Nephron (organoid): ENCODE results near the gene XAGE3.
"Not testable (repeated sequence)": the region's sequence is repeated elsewhere in the genome, so short reads cannot be mapped to it uniquely, and the experiment has no call there.

Source experiments
- H3K27ac Mint-ChIP-seq, 3 experiments: 2 replicates each; pipeline ENCODE4 v1.8.0; 2020; ENCODE audit warnings: mixed read lengths in 3 of 3, mild to moderate bottlenecking in 2 of 3, moderate library complexity in 1 of 3
- H3K27me3 Mint-ChIP-seq: 2 replicates; pipeline ENCODE4 v1.8.0; 2021; ENCODE audit warnings: low read depth, mild to moderate bottlenecking, moderate library complexity, mixed read lengths
- H3K36me3 Mint-ChIP-seq: 2 replicates; pipeline ENCODE4 v1.8.0; 2020; ENCODE audit warnings: low read depth, mixed read lengths
- H3K4me1 Mint-ChIP-seq: 2 replicates; pipeline ENCODE4 v1.8.0; 2020; ENCODE audit warnings: mixed read lengths
- H3K4me3 Mint-ChIP-seq, 3 experiments: 2 replicates each; pipeline ENCODE4 v1.8.0; 2020; ENCODE audit warnings: mild to moderate bottlenecking in 3 of 3, mixed read lengths in 3 of 3, moderate library complexity in 2 of 3
- H3K9me3 Mint-ChIP-seq: 2 replicates; pipeline ENCODE4 v1.8.0; 2020; ENCODE audit warnings: mixed read lengths
- CTCF ChIP-seq, 3 experiments: fragments of 200-600 bp; sonication (generic); IDR thresholded peaks; one replicate each; pipeline ENCODE4 v1.5.0; 2021; ENCODE audit warnings: antibody characterized with exemption in 3 of 3; ENCODE audit not compliant: unreplicated experiment in 3 of 3

XAGE3 gene

GRCh38 chrX:52874661-52875060, 6.8 kb upstream of the XAGE3 start:
- TF ChIP-seq CTCF (IDR thresholded peaks at IDR 0.05; ENCODE audit: unreplicated experiment in 3 of 3), result no peak
- peaks cover 10% of the 10 kb centered on the region for H3K27me3 Mint-ChIP-seq
- no peak overlapping the region for H3K27ac Mint-ChIP-seq
- H3K4me3 Mint-ChIP-seq, result no peak overlapping the region
- H3K36me3 Mint-ChIP-seq, result no peaks in the 10 kb centered on the region
- no peaks in the 10 kb centered on the region for H3K4me1 Mint-ChIP-seq
- no peaks in the 10 kb centered on the region for H3K9me3 Mint-ChIP-seq

- H3K27me3 Mint-ChIP-seq, result peaks cover 10% of the 10 kb centered on the region
- H3K4me3 Mint-ChIP-seq, H3K27ac Mint-ChIP-seq: not testable (repeated sequence)
Measured at GRCh38 chrX:52873825-52874224, 5.9 kb upstream of the XAGE3 start.

GRCh38 chrX:52870046-52870445, 2.2 kb upstream of the XAGE3 start:
- H3K36me3 Mint-ChIP-seq, result no peaks in the 10 kb centered on the region
- H3K4me3 Mint-ChIP-seq, result no peak overlapping the region
- no peak overlapping the region for H3K27ac Mint-ChIP-seq
- TF ChIP-seq CTCF (IDR thresholded peaks at IDR 0.05; ENCODE audit: unreplicated experiment in 3 of 3), result no peak
- peaks cover 4% of the 10 kb centered on the region for H3K27me3 Mint-ChIP-seq
- no peaks in the 10 kb centered on the region for H3K4me1 Mint-ChIP-seq
- no peaks in the 10 kb centered on the region for H3K9me3 Mint-ChIP-seq

More at GRCh38 chrX:52873825-52874224, 5.9 kb upstream of the XAGE3 start:
- not testable (repeated sequence) for H3K4me1 Mint-ChIP-seq, H3K36me3 Mint-ChIP-seq, H3K9me3 Mint-ChIP-seq

GRCh38 chrX:52865343-52865998, 2.4 kb downstream of the XAGE3 start:
- Mint-ChIP-seq H3K27me3 (peaks cover 4% of the 10 kb centered on the region), H3K4me1 (no peaks in the 10 kb centered on the region), H3K4me3 (no peak overlapping the region), H3K27ac (peak overlapping the region; percentile 59 to 71 (median 68)), H3K9me3 (no peaks in the 10 kb centered on the region), H3K36me3 (no peaks in the 10 kb centered on the region)
- TF ChIP-seq CTCF (IDR thresholded peaks at IDR 0.05; ENCODE audit: unreplicated experiment in 3 of 3), result no peak

- H3K27ac Mint-ChIP-seq, H3K4me1 Mint-ChIP-seq, H3K4me3 Mint-ChIP-seq, H3K9me3 Mint-ChIP-seq, H3K36me3 Mint-ChIP-seq: not testable (repeated sequence)
- peaks cover 13% of the 10 kb centered on the region for H3K27me3 Mint-ChIP-seq
Measured at GRCh38 chrX:52856991-52857525, 10.8 kb downstream of the XAGE3 start.

GRCh38 chrX:52852110-52852860, 15.6 kb downstream of the XAGE3 start:
- Mint-ChIP-seq H3K27ac (no peak overlapping the region), H3K9me3 (peaks cover 10% of the 10 kb centered on the region), H3K4me1 (no peaks in the 10 kb centered on the region), H3K27me3 (peaks cover 20% of the 10 kb centered on the region), H3K4me3 (no peak overlapping the region), H3K36me3 (no peaks in the 10 kb centered on the region)
- no peak for TF ChIP-seq CTCF (IDR thresholded peaks at IDR 0.05; ENCODE audit: unreplicated experiment in 3 of 3)

GRCh38 chrX:52843619-52844018, 24.3 kb downstream of the XAGE3 start:
- not testable (repeated sequence) for H3K36me3 Mint-ChIP-seq, H3K27ac Mint-ChIP-seq, H3K4me1 Mint-ChIP-seq, H3K4me3 Mint-ChIP-seq, H3K27me3 Mint-ChIP-seq
- peaks cover 18% of the 10 kb centered on the region for H3K9me3 Mint-ChIP-seq
